ENCODE measurements around the gene GPR35. TPM values are rescaled to one million over a fixed set of nuclear protein-coding genes. Genes with fewer than 3 reads are reported as not detected.
A peak's percentile ranks its signal among the peaks of the same experiment; 100 is the strongest.

GPR35 gene
- total RNA-seq, 2 donors from 2014 or later = 1.5 to 7.9 TPM

- ATAC-seq (no peak), DNase-seq (ENCODE audit: low spot score in 2 of 2) (peak in 1 of 2 donors; percentile 43)
- Mint-ChIP-seq H3K27ac (no peak overlapping the region), H3K9me3 (peaks cover 0 to 16% of the 10 kb centered on the region in 2 donors), H3K36me3 (peaks cover 0 to 21% of the 10 kb centered on the region in 2 donors)
Observed at GRCh38 chr2:240637901-240638345, 12.6 kb downstream of the GPR35 start.

GRCh38 chr2:240638512-240639160 is 13.4 kb downstream of the GPR35 start:
- ATAC-seq = no peak
- H3K27ac Mint-ChIP-seq = no peak overlapping the region
- H3K36me3 Mint-ChIP-seq = peaks cover 0 to 14% of the 10 kb centered on the region in 2 donors
- H3K9me3 Mint-ChIP-seq = peaks cover 0 to 8% of the 10 kb centered on the region in 2 donors
- DNase-seq (ENCODE audit: low spot score in 2 of 2) = no peak

GRCh38 chr2:240639566-240639965 is 14.3 kb downstream of the GPR35 start:
- Mint-ChIP-seq H3K9me3 (peaks cover 0 to 4% of the 10 kb centered on the region in 2 donors), H3K36me3 (peaks cover 0 to 5% of the 10 kb centered on the region in 2 donors), H3K27ac (no peak overlapping the region)
- no peak for ATAC-seq
- DNase-seq (ENCODE audit: low spot score in 2 of 2) = peak in 1 of 2 donors; percentile 31

- H3K9me3 Mint-ChIP-seq = no peaks in the 10 kb centered on the region
- H3K36me3 Mint-ChIP-seq = no peaks in the 10 kb centered on the region
- ATAC-seq = no peak
- DNase-seq (ENCODE audit: low spot score in 2 of 2) = no peak
- no peak overlapping the region for H3K27ac Mint-ChIP-seq
Observed at GRCh38 chr2:240640939-240641338, 15.7 kb downstream of the GPR35 start.

GRCh38 chr2:240642061-240642805 is 17.0 kb downstream of the GPR35 start:
- Mint-ChIP-seq H3K27ac (no peak overlapping the region), H3K9me3 (no peaks in the 10 kb centered on the region), H3K36me3 (no peaks in the 10 kb centered on the region)
- peak in 1 of 2 donors; percentile 47 for DNase-seq (ENCODE audit: low spot score in 2 of 2)
- ATAC-seq = no peak

GRCh38 chr2:240642806-240643092 is 17.5 kb downstream of the GPR35 start:
- no peak overlapping the region for H3K27ac Mint-ChIP-seq
- no peak for ATAC-seq
- H3K36me3 Mint-ChIP-seq = no peaks in the 10 kb centered on the region
- DNase-seq (ENCODE audit: low spot score in 2 of 2) = no peak
- no peaks in the 10 kb centered on the region for H3K9me3 Mint-ChIP-seq

GRCh38 chr2:240643093-240643810 is 18.0 kb downstream of the GPR35 start:
- Mint-ChIP-seq H3K36me3 (no peaks in the 10 kb centered on the region), H3K9me3 (no peaks in the 10 kb centered on the region), H3K27ac (no peak overlapping the region)
- DNase-seq (ENCODE audit: low spot score in 2 of 2) (no peak), ATAC-seq (no peak)

- DNase-seq (ENCODE audit: low spot score in 2 of 2) (no peak), ATAC-seq (no peak)
- Mint-ChIP-seq H3K36me3 (no peaks in the 10 kb centered on the region), H3K27ac (no peak overlapping the region), H3K9me3 (no peaks in the 10 kb centered on the region)
Observed at GRCh38 chr2:240643811-240644150, 18.5 kb downstream of the GPR35 start.

- no peak overlapping the region for H3K27ac Mint-ChIP-seq
- no peaks in the 10 kb centered on the region for H3K36me3 Mint-ChIP-seq
- peak in 1 of 2 donors; percentile 48 for DNase-seq (ENCODE audit: low spot score in 2 of 2)
- no peaks in the 10 kb centered on the region for H3K9me3 Mint-ChIP-seq
- no peak for ATAC-seq
Observed at GRCh38 chr2:240644171-240644651, 18.9 kb downstream of the GPR35 start.

- DNase-seq (ENCODE audit: low spot score in 2 of 2) (peak in 1 of 2 donors; percentile 48), ATAC-seq (no peak)
- Mint-ChIP-seq H3K27ac (no peak overlapping the region), H3K36me3 (no peaks in the 10 kb centered on the region), H3K9me3 (no peaks in the 10 kb centered on the region)
Observed at GRCh38 chr2:240644859-240645301, 19.6 kb downstream of the GPR35 start.

GRCh38 chr2:240645346-240645745 is 20.1 kb downstream of the GPR35 start:
- ATAC-seq (no peak), DNase-seq (ENCODE audit: low spot score in 2 of 2) (no peak)
- H3K27ac Mint-ChIP-seq = no peak overlapping the region
- no peaks in the 10 kb centered on the region for H3K9me3 Mint-ChIP-seq
- no peaks in the 10 kb centered on the region for H3K36me3 Mint-ChIP-seq

GRCh38 chr2:240645801-240646175 is 20.5 kb downstream of the GPR35 start:
- no peaks in the 10 kb centered on the region for H3K36me3 Mint-ChIP-seq
- H3K27ac Mint-ChIP-seq = no peak overlapping the region
- no peaks in the 10 kb centered on the region for H3K9me3 Mint-ChIP-seq
- no peak for DNase-seq (ENCODE audit: low spot score in 2 of 2)
- ATAC-seq = no peak

GRCh38 chr2:240646176-240646899 is 21.1 kb downstream of the GPR35 start:
- H3K36me3 Mint-ChIP-seq = no peaks in the 10 kb centered on the region
- no peaks in the 10 kb centered on the region for H3K9me3 Mint-ChIP-seq
- DNase-seq (ENCODE audit: low spot score in 2 of 2) (no peak), ATAC-seq (no peak)
- no peak overlapping the region for H3K27ac Mint-ChIP-seq

- no peak for ATAC-seq
- Mint-ChIP-seq H3K36me3 (no peaks in the 10 kb centered on the region), H3K27ac (no peak overlapping the region), H3K9me3 (no peaks in the 10 kb centered on the region)
- DNase-seq (ENCODE audit: low spot score in 2 of 2) = peak in 1 of 2 donors; percentile 47
Observed at GRCh38 chr2:240646900-240647502, 21.7 kb downstream of the GPR35 start.

- DNase-seq (ENCODE audit: low spot score in 2 of 2) (no peak), ATAC-seq (no peak)
- no peaks in the 10 kb centered on the region for H3K36me3 Mint-ChIP-seq
- peak overlapping the region; percentile 22 to 37 for H3K27ac Mint-ChIP-seq
- H3K9me3 Mint-ChIP-seq = no peaks in the 10 kb centered on the region
Observed at GRCh38 chr2:240647503-240648154, 22.3 kb downstream of the GPR35 start.

- Mint-ChIP-seq H3K27ac (peak overlapping the region; percentile 22 to 37), H3K36me3 (no peaks in the 10 kb centered on the region), H3K9me3 (no peaks in the 10 kb centered on the region)
- ATAC-seq = no peak
- peak in 1 of 2 donors; percentile 25 for DNase-seq (ENCODE audit: low spot score in 2 of 2)
Observed at GRCh38 chr2:240648155-240648649, 22.9 kb downstream of the GPR35 start.
